Measurements from ENCODE around the gene AQP2.

DNA sequence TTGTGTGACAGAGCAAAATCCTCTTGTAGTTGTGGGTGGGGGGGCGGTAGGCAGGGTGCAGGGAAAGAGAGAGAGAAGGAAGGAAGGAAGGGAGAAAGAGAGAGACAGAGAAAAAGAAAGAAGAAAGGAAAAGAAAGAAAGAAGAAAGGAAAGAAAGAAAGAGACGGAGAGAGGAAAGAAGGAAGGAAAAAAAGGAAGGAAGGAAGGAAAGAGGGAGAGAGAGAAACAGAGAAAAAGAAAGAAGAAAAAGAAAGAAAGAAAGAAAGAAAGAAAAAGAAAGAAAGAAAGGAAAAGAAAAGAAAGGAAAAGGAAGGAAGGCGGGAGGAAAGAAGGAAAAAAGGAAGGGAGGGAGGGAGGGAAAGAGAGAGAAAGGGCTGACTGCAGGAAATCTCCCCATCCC is 29.2 kb upstream of the AQP2 start:
- TF ChIP-seq, protein P1, sequence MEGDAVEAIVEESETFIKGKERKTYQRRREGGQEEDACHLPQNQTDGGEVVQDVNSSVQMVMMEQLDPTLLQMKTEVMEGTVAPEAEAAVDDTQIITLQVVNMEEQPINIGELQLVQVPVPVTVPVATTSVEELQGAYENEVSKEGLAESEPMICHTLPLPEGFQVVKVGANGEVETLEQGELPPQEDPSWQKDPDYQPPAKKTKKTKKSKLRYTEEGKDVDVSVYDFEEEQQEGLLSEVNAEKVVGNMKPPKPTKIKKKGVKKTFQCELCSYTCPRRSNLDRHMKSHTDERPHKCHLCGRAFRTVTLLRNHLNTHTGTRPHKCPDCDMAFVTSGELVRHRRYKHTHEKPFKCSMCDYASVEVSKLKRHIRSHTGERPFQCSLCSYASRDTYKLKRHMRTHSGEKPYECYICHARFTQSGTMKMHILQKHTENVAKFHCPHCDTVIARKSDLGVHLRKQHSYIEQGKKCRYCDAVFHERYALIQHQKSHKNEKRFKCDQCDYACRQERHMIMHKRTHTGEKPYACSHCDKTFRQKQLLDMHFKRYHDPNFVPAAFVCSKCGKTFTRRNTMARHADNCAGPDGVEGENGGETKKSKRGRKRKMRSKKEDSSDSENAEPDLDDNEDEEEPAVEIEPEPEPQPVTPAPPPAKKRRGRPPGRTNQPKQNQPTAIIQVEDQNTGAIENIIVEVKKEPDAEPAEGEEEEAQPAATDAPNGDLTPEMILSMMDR (IDR thresholded peaks at IDR 0.05; ENCODE audit: poor library complexity) = no peak
- no peak for TF ChIP-seq EZH2 (IDR thresholded peaks at IDR 0.05; ENCODE audit: borderline replicate concordance)

Measured in hepatocyte (in vitro differentiated cells).